GM18867 (cell line): ENCODE measurements around the gene VKORC1L1.
A peak's percentile ranks its signal among the peaks of the same experiment; 100 is the strongest.
"Not testable (repeated sequence)": the region's sequence is repeated elsewhere in the genome, so short reads cannot be mapped to it uniquely, and the experiment has no call there.

Experiments used
- ATAC-seq: cut with Tn5 transposase; IDR thresholded peaks from one replicate; pipeline ENCODE4 v1.9.1; 2021; ENCODE audit warnings: mild to moderate bottlenecking, moderate library complexity; ENCODE audit not compliant: unreplicated experiment

Gene VKORC1L1

GRCh38 chr7:65884983-65885382 is 12.1 kb downstream of the VKORC1L1 start:
- ATAC-seq: not testable (repeated sequence)

- not testable (repeated sequence) for ATAC-seq
Measured at GRCh38 chr7:65885533-65885932, 12.7 kb downstream of the VKORC1L1 start.

- not testable (repeated sequence) for ATAC-seq
Measured at GRCh38 chr7:65888434-65889156, 15.7 kb downstream of the VKORC1L1 start.

GRCh38 chr7:65889722-65890121 is 16.8 kb downstream of the VKORC1L1 start:
- not testable (repeated sequence) for ATAC-seq

GRCh38 chr7:65892161-65892560 is 19.3 kb downstream of the VKORC1L1 start:
- no peak for ATAC-seq

- ATAC-seq: no peak
Measured at GRCh38 chr7:65892835-65893234, 20.0 kb downstream of the VKORC1L1 start.

- ATAC-seq: no peak
Measured at GRCh38 chr7:65896279-65896870, 23.5 kb downstream of the VKORC1L1 start.

GRCh38 chr7:65897289-65897688 is 24.4 kb downstream of the VKORC1L1 start:
- not testable (repeated sequence) for ATAC-seq

GRCh38 chr7:65898677-65899447 is 26.0 kb downstream of the VKORC1L1 start:
- peak; percentile 88 for ATAC-seq

GRCh38 chr7:65902306-65902705 is 29.4 kb downstream of the VKORC1L1 start:
- ATAC-seq: no peak

- no peak for ATAC-seq
Measured at GRCh38 chr7:65907501-65908198, 34.8 kb downstream of the VKORC1L1 start.

GRCh38 chr7:65910237-65910636 is 37.4 kb downstream of the VKORC1L1 start:
- ATAC-seq: no peak

- ATAC-seq: no peak
Measured at GRCh38 chr7:65912237-65912636, 39.4 kb downstream of the VKORC1L1 start.

- ATAC-seq: no peak
Measured at GRCh38 chr7:65915921-65916657, 43.2 kb downstream of the VKORC1L1 start.

GRCh38 chr7:65923316-65923715 is 50.4 kb downstream of the VKORC1L1 start:
- no peak for ATAC-seq

- ATAC-seq: no peak
Measured at GRCh38 chr7:65924193-65924592, 51.3 kb downstream of the VKORC1L1 start.

- no peak for ATAC-seq
Measured at GRCh38 chr7:65925040-65925439, 52.2 kb downstream of the VKORC1L1 start.

- no peak for ATAC-seq
Measured at GRCh38 chr7:65926588-65926987, 53.7 kb downstream of the VKORC1L1 start.

- no peak for ATAC-seq
Measured at GRCh38 chr7:65927489-65928448, 54.9 kb downstream of the VKORC1L1 start.
